ENCODE data around the gene MTA1.

The MTA1 gene

GRCh38 chr14:105419195-105420091 is at the start of gene MTA1:
TSS of gene MTA1 (plus strand) at chr14:105419827. CDS start at chr14:105420036, 209 bp downstream.
- DNase-seq (ENCODE audit: low read depth) = no peak

- DNase-seq (ENCODE audit: low read depth) = no peak
Observed at GRCh38 chr14:105374389-105374788, 45.2 kb upstream of the MTA1 start.

GRCh38 chr14:105375635-105376057 is 44.0 kb upstream of the MTA1 start:
- DNase-seq (ENCODE audit: low read depth) = no peak

GRCh38 chr14:105376521-105377440 is 42.8 kb upstream of the MTA1 start:
- no peak for DNase-seq (ENCODE audit: low read depth)

- no peak for DNase-seq (ENCODE audit: low read depth)
Observed at GRCh38 chr14:105377555-105378182, 42.0 kb upstream of the MTA1 start.

GRCh38 chr14:105378199-105378598 is 41.4 kb upstream of the MTA1 start:
- no peak for DNase-seq (ENCODE audit: low read depth)

GRCh38 chr14:105378873-105379685 is 40.5 kb upstream of the MTA1 start:
- no peak for DNase-seq (ENCODE audit: low read depth)

GRCh38 chr14:105379946-105380345 is 39.7 kb upstream of the MTA1 start:
- no peak for DNase-seq (ENCODE audit: low read depth)

- no peak for DNase-seq (ENCODE audit: low read depth)
Observed at GRCh38 chr14:105380756-105381155, 38.9 kb upstream of the MTA1 start.

GRCh38 chr14:105381446-105382342 is 37.9 kb upstream of the MTA1 start:
- no peak for DNase-seq (ENCODE audit: low read depth)

- no peak for DNase-seq (ENCODE audit: low read depth)
Observed at GRCh38 chr14:105382343-105383082, 37.1 kb upstream of the MTA1 start.

GRCh38 chr14:105383083-105383730 is 36.4 kb upstream of the MTA1 start:
- DNase-seq (ENCODE audit: low read depth) = no peak

GRCh38 chr14:105384041-105384557 is 35.5 kb upstream of the MTA1 start:
- DNase-seq (ENCODE audit: low read depth) = no peak

GRCh38 chr14:105384605-105385321 is 34.9 kb upstream of the MTA1 start:
- no peak for DNase-seq (ENCODE audit: low read depth)

GRCh38 chr14:105385322-105385637 is 34.3 kb upstream of the MTA1 start:
- no peak for DNase-seq (ENCODE audit: low read depth)

GRCh38 chr14:105385698-105386365 is 33.8 kb upstream of the MTA1 start:
- no peak for DNase-seq (ENCODE audit: low read depth)

- no peak for DNase-seq (ENCODE audit: low read depth)
Observed at GRCh38 chr14:105386581-105387529, 32.8 kb upstream of the MTA1 start.
